ENCODE data around the gene SMAP1.

SMAP1 gene

DNA sequence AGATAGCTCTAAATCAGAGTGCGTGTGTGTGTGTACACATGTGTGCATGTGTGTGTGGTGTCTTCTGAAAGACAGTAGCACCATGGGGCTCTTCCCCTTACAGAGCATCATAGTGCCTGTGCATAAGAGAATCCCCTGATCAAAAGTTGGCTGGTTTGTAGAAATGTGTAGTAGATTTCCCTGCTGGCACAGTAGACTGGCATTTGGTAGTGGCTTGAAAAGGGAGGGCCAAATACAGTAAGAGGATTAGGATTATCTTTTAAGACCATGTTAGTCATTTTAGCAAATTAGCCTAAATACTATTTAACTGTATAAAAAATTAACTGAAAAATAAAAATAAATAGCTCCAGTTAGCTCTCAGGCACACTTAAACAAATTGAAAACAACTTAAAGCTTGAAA, 176.6 kb downstream of the SMAP1 start:
- DNase-seq: no peak

DNA sequence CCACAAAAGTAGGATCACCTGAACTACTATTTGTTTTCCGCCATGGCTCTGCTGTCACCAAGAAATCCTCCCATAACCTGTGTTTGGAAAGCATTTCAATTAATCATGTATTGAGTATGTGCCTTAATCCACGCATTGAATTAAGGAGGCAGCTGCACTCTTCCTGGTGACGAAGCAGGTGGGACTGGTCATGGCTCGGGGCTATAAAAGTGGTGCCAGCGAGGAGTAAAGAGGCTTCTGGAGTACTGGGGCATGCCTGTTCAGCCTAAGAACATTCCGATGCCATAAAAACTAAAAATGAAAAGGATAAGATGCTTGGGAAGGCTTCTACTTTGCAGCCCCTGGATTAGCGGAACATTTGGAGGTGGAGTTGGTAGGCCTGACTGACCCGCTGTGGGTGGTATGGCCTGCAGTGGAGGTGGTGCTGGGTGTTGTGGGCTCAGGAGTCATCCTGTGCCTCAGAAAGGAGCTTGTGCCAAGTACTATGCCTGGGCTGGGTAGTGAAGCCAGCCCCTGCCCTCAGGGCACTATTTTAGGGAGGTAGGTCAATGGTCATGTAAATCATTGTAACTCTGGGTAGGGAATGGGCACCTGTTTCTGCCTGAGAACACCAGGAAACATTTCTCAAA, 178.6 kb downstream of the SMAP1 start:
- DNase-seq: no peak

DNA sequence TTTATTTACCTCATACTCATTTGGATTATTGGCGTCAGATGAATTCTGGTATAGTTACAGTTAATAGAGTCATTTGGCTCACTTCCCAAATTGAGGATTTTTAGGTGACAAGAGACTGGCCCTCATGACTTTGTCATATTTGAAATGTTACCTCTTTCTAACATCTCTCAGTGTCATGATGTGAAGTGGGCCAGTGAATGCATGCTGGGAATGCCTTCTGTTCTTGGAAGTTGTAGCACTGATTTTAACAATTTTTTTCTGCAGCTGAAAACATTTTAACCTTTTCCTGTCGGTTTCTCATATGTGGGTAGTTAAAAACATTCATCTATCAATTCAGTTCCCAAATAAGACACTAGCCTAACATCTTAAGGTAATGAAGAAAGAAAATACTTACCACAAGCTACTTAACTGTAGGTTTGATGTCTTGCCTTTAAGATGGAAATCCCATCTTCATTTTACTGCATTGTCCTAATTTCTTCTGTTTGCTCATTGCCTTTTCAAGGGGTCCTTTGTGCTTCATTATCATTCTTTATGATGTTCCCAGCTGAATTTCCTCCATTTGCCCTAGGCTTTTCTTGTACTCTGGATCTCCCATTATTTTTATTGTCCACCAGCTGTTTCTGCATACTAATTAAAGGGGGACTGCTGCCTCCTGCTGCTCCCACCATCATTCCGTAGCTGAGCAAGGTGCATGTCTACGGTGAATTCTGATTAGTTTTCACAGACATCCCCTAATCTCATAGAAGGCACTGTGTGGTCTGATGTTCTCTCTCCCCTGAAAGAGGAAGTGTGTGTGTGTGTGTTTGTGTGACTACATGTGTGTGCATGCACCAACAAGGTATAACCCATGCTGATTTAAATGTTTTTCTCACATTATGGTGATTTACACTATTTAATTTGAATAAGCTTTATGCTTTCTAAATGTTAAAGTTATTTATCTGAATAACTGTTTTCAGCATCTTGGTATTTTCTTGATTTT, 179.7 kb downstream of the SMAP1 start:
- DNase-seq: no peak

DNA sequence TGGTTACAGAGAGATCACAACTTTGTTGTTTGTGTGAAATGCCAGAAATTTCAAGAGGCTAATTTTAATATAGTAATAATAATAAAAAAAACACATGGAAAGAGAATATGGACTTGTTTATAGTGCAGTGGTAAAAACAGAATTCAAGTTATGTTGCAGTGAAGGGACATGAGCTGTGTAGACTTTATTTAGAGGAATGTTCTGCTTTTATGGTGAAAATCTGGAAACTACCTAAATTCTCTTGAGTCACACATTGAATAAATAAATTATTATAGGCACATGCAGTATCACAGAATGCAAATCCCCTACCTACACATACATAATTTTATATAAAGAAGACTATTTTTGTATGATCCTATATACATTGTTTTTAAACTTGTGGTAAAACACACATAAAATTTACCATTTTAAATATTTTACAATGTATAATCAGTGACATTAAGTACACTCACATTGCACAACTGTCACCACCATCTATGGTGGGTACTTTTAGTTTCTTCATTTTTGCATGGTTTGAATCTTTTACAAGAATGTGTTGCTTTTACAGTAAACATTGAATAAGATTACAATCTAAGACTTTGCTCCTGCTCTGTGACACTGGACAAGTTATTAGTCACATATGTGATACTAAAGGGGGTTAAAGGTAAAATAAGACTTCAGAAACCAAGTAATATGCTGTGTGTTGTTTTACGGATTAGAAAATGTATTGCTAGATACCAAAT, 181.8 kb downstream of the SMAP1 start:
- DNase-seq: no peak

DNA sequence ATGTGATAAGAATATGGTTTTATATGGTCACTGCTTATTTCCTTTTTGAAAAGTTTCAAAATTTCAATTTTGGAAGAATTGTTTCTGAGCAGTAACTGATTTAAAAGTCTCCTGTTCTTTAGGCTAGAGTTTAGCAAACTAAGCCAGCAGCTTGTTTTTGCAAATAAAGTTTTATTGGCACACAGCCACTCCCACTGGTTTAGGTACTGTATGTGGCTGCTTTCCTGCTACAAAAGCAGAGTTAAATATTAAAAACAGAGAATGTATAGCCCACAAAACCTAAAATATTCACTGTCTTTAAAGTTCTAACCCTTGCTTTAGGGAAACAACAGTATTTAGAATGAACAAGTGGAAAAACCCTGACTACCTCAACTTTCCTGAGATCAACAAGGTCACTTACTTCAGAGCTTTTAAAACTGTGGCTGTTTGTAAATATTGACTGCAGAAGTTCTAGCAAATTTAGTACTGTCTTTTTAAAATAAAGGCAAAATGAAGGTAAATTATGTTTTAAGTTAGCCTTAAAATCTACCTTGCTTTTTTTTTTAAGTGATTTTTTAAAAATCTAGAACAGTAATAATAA, 185.1 kb downstream of the SMAP1 start:
- DNase-seq: no peak

DNA sequence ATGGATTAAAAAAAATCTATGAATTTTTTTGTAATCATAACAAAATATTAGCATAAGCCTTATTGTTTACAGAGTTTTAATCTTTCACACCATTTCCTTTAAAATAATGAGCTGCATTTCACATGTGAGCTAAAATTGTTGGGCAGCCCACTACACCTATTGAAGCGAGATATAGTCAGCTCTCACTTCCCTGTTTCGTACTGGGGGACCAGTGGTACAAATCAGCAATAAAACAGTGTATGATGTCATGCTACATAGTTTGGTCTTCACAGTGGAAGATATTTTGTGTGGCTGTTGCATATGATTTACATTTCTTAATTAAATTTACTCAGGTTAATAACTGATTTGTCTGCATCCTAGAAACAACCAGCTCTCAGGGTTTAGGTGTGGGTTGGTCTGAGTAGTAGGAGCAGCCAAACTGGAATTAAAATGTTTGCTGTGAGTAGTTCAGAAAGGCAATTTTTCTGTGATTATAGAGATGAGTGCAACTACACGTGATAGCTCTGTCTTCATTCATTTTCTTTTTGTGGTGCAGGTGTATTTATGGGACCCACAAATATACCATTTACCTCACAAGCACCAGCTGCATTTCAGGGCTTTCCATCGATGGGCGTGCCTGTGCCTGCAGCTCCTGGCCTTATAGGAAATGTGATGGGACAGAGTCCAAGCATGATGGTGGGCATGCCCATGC, 189.8 kb downstream of the SMAP1 start:
- DNase-seq: no peak

DNA sequence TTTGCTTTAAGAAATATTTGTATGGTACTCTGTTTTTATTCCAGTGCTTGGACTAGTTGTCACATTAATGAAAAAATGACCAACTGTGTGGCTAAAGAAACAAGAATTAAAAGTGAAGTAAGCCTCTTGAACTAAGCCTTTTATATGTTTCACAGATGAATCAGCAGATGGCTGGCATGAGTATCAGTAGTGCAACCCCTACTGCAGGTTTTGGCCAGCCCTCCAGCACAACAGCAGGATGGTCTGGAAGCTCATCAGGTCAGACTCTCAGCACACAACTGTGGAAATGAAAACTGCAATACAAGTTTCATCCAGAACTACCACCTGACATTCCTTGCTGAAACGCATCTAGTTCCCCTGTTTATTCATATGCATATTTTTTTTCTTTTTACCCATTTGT, 192.4 kb downstream of the SMAP1 start:
- no peak for DNase-seq

DNA sequence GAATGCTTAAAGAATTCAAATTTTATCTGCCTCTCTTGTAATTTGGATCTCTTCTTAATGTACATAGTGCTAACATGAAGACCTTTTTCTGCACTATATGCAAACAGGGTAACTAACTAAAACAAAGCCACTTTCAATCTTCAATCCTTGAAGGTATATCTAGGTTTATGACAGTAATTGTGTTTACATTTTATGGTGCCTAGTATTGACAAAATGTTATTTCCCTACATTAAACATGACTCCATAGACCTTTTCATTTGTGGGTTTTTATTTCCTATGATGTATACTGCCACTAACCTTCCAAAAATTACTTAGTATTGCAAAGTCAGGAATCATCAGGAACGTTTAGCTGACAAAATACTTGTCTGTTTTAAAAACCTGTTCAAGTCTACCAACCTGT, 193.2 kb downstream of the SMAP1 start:
- DNase-seq: no peak

DNA sequence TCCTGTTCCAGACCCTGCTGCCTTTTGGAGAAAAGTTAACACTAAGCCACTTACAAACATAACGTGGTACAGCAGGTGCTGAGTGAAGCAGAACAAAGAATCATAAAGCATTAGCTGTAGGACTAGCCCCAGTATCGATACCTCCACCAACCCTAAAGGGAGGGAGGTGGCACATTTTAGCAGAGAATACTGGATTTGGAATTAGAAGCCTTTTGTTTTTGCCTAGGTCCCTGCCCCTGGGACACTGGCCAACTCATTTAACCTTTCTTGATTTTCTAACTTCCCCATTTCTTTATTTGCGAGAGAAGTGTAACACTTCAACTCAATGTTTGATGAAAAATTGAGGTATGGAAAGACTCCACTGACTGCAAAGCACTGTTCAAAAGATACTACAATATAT, 195.7 kb downstream of the SMAP1 start:
- DNase-seq: no peak

DNA sequence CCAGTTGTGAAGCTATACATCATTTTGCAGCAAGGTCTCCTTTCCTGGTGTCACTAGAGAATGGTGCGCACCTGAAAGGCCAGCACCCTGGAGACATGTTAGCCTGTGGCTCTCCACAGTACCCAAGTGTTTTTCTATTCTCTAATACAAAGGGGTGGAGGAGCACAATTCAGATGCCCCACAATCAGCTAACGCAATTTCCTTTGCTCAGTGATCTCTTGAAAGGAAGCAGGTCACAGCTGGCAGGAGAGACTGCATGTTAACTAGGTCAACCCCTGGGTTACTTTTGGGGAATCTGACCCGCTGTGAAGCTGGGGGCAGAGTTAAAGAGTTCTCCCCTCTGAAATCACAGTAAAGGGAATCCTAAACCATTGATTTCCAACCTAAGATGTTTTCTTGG, 196.7 kb downstream of the SMAP1 start:
- no peak for DNase-seq

DNA sequence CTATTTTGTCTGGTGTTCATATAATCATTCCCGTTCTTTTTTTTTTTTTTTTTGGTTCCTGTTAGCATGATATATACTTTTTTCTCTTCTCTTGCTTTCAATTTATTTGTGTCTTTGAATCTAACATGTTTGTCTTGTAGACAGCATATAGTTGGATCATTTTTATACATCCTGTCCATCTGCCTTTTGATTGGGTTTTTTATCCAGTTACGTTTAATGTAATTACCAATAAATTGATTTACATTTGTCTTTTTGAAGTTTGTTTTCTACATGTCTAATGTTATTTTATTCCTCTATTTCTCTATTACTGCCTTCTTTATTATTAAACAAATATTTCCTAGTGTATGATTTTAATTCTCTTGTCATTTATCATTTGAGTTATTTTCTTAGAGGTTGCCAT, 204.8 kb downstream of the SMAP1 start:
- no peak for DNase-seq

DNA sequence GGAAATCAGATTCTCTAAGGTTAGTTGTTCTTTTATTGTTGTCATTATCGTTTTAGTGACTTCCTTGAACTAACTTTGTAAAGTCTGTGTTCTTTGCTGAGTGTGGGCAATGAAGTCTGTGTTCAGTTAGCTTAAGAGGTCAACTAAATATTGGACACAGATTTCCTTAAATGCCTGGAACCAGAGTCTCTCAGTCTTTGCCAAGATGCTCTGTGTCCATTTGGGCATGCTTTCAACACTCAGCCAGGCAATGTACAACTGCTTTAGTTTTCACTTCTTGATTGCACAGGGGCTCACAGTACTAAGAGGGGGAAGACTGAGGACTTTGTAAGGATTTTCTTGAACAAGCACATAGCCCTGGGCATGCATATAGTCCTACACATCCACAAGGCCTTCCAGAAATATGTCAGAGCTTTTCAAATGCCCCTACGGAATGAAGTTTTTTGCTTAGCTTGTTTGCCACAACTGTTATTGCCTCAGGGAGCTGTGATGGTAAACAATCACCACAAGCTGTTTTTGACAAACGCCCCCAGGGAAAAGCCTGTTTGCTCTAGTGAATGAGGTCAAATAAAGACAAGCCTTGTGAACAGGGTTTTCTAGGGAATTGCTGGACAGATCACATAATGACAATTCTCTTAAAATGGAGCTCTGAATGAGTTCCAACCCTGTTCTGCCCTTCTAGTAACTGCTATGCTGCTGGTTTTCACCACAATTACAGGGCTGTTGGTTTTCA, 206.7 kb downstream of the SMAP1 start:
- DNase-seq: no peak

DNA sequence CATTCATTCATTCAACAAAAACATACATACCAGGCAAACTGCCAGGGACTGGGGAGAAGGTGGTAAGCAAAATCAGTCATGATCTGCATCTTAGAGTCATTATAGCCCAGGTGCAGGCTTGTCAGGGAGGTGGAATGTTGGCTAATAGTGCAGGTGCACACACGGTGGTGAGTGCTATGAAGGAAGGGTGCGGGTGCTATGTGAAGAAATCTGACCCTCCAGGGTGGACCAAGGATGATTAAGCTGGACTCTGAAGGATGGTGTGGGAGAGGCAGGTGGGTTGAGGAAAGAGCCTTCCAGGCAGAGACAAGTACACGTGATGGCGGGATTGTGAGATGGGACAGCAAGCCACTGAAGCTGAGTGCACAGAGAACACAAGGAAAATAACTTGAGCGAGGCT, 211.8 kb downstream of the SMAP1 start:
- no peak for DNase-seq

DNA sequence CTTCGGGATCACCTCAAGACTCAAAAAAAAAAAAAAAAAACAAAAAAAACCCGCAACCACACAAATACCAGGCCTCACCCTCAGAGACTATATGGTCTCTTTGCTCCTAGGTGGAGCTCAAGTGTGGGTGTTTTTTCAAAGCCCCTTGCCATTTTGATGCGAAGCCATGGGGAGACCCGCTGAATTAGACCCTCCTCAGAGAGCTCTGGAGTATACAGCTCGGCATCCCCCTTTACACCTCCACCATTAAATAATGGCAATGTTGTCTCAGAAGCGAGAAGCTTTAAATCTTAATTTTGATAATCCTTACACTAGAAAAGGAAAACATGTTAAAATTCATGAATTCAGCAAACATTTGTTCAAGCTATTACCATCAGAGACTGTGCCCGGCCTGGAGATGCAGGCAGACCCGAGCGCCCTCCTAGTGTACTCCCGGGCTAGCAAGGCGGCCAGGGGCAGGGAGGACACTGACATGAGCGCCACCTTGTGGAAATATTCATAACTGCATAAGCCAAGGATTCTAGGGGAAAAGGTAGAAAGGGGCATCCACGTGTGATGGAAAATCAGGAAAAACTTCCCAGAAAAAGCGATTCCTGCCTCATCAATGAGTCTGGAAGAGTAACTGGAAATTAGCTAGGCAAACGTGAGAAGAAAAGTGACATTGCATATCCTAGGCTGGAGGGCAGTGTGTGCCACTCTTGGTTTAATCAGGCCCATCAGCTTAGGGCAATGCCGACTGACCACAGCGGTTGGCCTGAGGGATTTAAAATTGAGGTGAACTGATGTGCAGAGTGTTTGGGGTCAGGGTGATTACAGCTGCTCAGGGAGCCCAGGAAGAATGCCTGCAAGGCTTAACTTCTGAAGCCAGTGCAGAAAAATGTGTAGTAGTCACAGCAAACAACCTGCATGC, 216.6 kb downstream of the SMAP1 start:
- peak; percentile 41 to 67 for DNase-seq

DNA sequence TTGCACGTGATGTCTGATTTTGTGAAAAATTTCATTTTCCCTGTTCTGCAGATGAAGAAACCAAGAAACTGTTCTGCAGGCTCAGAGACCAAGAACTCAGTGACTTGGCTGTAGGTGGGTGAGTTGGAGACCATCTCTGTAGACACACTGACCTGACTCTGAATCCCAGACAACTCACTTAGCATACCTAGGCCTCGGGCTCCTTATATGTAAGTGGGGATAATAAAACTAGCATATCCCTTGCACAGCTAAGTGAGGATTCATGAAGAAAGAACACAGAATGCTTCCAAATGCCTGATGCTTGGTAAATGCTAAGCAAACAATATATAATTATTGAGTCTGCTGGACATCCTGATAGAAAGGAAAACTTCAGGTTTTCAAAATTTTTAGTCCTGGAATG, 218.4 kb downstream of the SMAP1 start:
- no peak for DNase-seq

DNA sequence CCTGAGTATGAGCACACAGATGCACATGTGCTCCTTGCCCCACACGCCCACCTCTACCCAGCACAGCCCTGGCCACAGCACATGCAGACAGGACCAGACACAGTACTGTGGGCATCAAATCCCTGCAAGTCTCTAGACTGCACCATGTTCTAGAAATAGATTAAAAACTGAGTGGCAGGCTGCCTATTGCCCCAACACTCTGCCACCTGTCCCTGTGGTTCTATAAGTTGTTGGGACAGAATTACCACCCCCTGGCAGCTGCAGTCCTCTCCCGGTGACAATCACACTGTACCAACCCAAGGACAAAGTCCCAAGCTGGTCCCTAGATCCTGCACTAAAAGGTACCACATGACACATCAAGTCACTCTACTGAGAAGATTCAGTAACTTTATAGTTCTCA, 219.0 kb downstream of the SMAP1 start:
- DNase-seq: no peak

DNA sequence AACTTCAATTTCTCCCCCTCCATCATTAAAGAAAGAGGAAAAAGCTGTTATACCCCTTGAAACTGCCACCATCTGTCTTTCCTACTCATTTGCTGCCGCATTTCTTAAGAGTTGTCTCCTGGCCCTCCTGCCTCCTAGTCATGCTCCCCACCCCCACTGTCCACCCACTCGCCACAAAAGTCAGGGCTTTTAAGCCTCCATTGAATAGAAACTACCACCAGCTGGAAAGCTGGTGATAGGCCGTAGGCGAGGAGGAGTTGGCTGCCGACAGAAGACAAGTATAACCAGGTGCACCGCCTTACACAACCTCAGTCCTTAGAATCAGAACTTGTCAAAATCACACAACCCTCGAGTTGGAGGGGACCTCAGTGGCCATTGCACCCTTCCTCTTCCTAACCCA, 221.6 kb downstream of the SMAP1 start:
- no peak for DNase-seq

DNA sequence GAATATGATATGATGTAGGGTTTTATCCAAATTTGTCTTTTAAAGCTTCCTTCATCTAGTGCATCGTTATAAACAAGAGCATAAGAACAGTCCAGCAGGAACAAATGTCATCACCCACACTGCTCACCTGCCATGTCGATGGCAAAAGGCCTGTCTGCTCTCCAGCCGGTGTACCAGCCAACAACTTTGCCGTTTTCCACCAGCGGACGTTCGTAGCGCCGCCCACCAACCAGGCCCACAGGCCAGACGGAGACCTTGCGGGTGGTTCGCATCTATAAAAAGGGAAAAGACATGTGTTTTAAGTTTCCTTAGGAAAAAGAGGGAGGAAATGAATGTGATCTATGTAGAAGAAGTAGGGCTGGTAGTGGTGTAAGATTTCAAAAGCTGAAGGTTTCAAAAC, 226.3 kb downstream of the SMAP1 start:
- no peak for DNase-seq

DNA sequence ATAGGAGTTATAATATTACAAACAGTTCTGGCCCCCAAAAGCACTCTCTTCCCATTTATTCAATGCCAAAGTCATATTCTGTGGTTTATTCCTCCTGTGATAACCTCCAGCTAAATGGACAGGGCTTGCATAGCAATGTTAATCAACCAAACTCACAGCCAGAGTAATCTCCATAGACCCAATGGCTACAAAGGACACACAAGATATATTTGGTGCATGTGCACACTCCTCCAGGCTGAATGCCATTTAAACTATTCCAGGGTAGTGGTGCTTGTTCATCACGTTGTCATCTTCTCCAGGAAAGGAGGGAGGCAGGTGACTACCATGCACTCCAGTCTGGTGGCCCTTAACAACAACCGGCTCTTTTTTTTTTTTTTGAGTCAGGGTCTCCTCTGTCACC, 232.4 kb downstream of the SMAP1 start:
- no peak for DNase-seq

DNA sequence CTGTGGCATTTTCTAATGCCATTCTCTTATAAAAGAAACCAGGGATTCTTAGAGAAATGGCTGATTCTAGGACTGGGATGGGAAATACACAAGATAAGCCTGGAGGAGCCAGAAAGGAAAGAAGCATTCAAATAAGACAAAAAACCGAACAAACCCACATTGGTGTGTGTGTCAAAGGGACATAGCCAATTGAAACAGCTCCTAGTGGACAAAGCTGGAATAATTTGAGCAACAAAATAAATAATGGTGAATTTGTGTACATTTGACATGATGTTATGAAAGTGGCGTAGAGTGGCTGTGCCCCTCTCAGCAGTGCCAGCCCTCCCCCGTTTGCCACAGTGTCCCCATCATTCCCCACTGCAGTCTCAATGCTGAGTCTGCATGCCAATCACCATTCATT, 233.6 kb downstream of the SMAP1 start:
- DNase-seq: no peak

Data from CD4-positive, alpha-beta T cell treated with Interferon alpha-2 for 1 hour (primary cell).